WI38 (cell line): ENCODE data around the gene PRKAR1B.
"Not testable (repeated sequence)": the region's sequence is repeated elsewhere in the genome, so short reads cannot be mapped to it uniquely, and the experiment has no call there.

Experiments used
- H3K4me3 ChIP-seq: 2 replicates; pipeline ENCODE4 v1.5.1; 2011; ENCODE audit warnings: low read depth, mild to moderate bottlenecking, control low read depth, low read length
- CTCF ChIP-seq: IDR thresholded peaks from 2 replicates; pipeline ENCODE4 v1.5.1; 2012; ENCODE audit warnings: low read depth, mild to moderate bottlenecking, control low read depth, low read length

PRKAR1B gene

GRCh38 chr7:652881-653280 is 74.2 kb downstream of the PRKAR1B start:
- H3K4me3 ChIP-seq = no peak overlapping the region
- no peak for TF ChIP-seq CTCF

- not testable (repeated sequence) for H3K4me3 ChIP-seq
These were observed 74.9 kb downstream of the PRKAR1B start for GRCh38 chr7:652167-652566.

- no peak overlapping the region for H3K4me3 ChIP-seq
- TF ChIP-seq CTCF = no peak
These were observed 75.9 kb downstream of the PRKAR1B start for GRCh38 chr7:651032-651728.

GRCh38 chr7:650339-651031 is 76.6 kb downstream of the PRKAR1B start:
- TF ChIP-seq CTCF = no peak
- H3K4me3 ChIP-seq = no peak overlapping the region

- no peak for TF ChIP-seq CTCF
These were observed 80.1 kb downstream of the PRKAR1B start for GRCh38 chr7:646951-647350.

GRCh38 chr7:646487-646886 is 80.6 kb downstream of the PRKAR1B start:
- H3K4me3 ChIP-seq = no peak overlapping the region

More at GRCh38 chr7:646951-647350, 80.1 kb downstream of the PRKAR1B start:
- H3K4me3 ChIP-seq = no peak overlapping the region

GRCh38 chr7:645606-646005 is 81.5 kb downstream of the PRKAR1B start:
- TF ChIP-seq CTCF = no peak
- H3K4me3 ChIP-seq = no peak overlapping the region

More at GRCh38 chr7:646487-646886, 80.6 kb downstream of the PRKAR1B start:
- no peak for TF ChIP-seq CTCF
